Stimulated activated naive CD8-positive, alpha-beta T cell treated with anti-CD3 and anti-CD28 coated beads, Interleukin-15, Interleukin-2, amounts not matched to agents 100 U/mL and 50 U/mL, for 24 hours (primary cell): Measurements from ENCODE around the gene MAPKAPK2.

Experiments used
- ATAC-seq: fragments of 150-1000 bp; cut with Tn5 transposase; one replicate; pipeline ENCODE4 v1.10.0; 2021
- DNase-seq: peaks from one replicate; pipeline ENCODE4 v3.0.0; 2021

MAPKAPK2 gene

GRCh38 chr1:206683313-206683712 lies 1.4 kb upstream of the MAPKAPK2 start:
- no peak for DNase-seq
- ATAC-seq, result no peak

DNA sequence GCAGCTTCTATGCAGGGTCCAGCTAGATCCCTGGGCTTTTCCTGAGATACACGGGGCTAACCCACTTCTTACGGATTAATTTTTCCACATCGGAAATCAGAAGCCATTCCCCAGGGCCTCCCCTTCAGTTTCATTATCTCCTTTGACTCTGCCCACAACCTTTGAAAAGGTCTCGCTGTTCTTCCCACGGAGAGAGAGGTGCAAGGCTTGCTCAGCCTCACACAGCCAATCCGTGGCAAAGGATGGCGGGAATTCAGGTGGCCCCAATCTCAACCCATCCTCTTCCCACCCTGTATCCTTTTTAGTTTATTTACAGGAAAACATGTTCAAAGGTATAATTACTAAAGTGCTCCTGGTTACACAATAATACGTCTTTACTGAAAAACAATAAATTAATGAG lies 702 bp upstream of the MAPKAPK2 start:
- ATAC-seq (no peak), DNase-seq (no peak)

DNA sequence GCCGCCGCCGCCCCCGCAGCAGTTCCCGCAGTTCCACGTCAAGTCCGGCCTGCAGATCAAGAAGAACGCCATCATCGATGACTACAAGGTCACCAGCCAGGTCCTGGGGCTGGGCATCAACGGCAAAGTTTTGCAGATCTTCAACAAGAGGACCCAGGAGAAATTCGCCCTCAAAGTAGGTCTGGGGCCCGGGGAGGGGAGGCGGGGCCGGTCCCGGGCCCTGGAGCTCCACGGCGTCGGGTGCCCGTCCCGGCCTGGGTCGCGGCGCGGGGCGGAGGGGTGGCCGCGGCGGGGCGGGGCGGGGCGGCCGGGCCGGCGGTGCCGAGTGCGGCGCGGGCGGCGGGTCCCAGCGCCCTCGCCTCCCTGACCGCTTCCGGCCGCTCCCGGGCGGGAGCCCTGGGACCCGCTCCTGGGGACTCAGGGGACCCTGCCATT lies 646 bp downstream of the MAPKAPK2 start:
- DNase-seq (peak; percentile 66), ATAC-seq (peak; percentile 26)

DNA sequence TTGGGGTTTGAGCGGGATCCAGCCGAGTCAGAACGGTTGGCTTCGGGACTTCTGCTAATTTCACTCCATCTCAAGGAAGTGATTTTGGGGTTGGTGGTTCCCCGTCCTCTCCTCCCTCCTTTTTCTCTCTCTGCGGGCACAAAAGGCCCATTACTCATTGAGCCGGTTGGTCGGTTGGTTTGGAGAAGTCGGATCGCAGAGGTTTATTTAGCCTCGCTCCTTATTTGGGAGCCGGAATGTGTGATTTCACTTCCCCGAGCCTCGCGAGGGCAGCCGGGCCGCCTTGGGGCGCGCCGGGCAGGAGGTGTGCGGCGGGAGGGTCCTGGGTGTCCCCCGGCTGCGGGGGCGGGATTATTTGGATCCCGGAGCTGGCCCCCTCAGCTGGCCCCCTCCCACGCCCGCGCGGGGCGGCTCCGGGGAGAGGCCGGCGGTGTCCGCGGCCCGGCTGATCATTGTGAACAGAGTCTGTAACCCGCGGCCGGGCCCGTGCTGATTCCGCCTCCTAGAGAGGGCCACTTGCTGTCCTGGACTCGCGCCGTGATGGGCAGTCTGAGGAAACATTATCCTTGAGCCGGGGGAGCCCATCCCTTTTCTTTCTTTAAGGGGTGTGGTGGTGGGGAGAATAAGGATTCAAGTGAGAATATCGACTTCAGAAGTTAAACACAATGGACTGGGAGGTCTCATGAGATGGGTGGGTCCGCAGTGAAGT lies 1.2 kb downstream of the MAPKAPK2 start:
- DNase-seq, result peak; percentile 57
- ATAC-seq, result peak; percentile 50

DNA sequence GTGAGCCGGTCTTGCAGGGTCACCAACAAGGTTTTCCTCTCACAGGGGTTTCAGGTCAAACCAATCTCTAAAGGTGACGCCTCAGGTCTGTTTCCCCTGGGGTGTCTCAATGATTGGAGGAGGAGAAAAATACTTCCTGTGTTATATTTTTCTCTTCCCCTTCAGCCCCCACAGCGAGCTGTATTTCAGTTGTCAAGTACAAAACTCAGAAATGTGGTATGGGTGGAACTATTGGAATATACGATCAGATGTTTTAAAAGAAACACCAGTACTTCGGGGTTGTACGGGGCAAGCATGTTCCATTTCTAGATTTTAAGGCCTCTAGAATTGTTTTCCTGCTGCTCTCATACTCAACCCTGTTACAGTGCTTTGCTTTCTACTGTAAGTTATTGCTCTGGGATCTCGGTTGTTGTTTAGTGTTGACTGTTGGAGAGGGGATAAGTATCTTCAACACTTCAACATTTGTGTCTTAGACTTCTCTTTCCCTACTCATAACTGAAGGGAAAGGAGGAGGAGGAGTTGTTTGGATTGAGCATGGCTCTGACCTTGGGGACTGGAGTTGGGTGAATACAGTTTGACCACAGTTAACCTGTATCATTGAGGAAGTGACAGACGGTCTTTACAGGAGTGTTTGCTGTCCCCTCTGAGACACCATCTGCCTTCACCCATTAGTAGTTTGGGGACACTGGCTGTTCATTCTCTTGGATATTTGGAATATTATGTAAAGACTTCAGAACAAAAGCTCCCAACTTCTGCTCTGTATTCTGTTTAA lies 2.0 kb downstream of the MAPKAPK2 start:
- ATAC-seq (no peak), DNase-seq (peak; percentile 31)

DNA sequence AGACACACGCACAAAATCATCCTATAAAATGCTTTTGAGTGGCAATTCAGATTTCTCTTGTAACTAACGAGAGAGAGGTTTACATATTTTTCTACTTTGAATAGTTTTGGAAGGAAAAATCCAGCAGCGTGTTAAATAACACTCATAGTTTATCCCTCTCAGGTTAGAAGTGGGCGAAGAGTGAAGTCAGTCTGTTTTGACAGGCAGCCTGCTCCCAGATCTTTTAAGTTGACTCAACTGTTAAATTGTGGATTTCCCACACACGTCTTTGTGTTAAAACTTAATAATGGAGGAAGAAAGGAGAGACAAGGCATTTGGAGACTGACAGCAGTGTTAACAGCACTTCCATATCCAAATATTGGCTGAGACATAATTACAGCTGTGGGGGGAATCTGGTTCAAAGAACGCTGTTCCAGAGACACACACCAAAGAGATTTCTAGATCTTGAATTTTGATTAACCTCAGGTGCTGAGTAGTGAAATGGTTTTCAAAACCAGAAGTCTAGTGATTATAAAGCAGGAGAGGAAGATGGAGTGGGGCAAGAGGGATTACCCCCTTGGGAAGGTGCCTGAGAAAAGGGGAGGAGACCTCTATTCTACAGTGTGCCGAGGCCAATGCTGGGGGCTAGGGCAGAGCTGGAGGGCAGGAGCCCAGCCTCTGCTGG lies 2.7 kb downstream of the MAPKAPK2 start:
- DNase-seq (no peak), ATAC-seq (no peak)

- ATAC-seq (peak; percentile 47), DNase-seq (no peak)
Measured at GRCh38 chr1:206687915-206688442, 3.3 kb downstream of the MAPKAPK2 start.

- ATAC-seq, result no peak
- DNase-seq, result no peak
Measured at GRCh38 chr1:206690516-206690915, 5.8 kb downstream of the MAPKAPK2 start.

DNA sequence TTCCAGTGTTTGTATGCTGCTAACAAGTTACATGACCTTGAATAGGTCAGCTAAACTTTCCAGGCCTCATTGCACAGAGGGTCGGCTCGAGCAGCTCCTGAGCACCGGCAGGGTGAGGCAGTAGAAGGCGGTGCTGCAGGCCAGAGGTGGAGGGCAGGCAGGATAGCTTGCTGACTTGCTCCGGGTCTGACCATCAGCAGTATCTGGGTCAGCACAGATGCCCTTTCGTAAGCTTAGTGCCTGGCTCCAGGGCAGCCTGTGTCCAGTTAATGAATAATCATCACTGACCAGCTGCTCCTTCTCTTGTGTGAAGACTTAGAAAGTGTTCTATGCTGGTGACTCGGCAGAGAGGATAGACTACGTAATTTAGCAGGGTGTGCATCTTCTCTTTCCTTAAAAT lies 6.9 kb downstream of the MAPKAPK2 start:
- DNase-seq (no peak), ATAC-seq (no peak)

DNA sequence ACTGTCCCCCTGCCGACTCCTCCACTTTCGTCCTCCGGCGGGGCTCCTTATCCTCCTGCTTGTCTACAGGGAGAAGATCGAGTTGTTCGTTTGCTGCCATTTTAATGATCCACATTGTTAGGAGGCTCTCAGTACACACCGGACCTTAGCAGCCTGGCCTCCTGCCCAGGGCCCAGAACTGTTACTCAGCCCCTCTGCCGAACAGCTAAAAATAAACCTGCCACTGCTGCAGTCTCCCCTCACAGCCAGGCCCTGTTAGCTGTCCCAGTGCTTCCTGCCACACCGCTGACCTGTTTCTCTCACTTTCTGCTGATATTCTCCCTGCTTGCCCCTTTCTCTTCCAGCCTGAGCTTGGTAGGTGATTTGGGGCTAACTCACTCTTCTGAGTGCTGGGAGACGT lies 8.3 kb downstream of the MAPKAPK2 start:
- ATAC-seq (no peak), DNase-seq (no peak)

DNA sequence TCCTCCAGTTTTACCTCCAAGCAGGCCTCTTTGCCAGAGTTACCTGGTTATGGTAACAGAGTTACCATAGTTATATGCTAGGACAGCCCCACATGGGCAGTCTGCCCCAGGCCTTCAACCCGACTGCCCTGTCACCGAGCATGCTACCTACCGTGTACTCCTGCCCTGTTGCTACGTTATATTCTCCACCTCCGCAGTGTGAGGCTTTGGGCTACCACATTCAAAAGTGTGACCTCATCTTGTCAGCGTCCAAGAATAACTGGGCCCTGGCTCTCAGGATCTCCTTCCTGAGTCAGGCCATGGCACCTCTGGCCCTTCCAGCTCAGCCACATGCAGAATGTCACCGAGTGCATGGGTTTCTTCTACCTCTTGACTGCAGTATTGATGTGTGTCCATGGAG lies 8.9 kb downstream of the MAPKAPK2 start:
- DNase-seq (no peak), ATAC-seq (no peak)

DNA sequence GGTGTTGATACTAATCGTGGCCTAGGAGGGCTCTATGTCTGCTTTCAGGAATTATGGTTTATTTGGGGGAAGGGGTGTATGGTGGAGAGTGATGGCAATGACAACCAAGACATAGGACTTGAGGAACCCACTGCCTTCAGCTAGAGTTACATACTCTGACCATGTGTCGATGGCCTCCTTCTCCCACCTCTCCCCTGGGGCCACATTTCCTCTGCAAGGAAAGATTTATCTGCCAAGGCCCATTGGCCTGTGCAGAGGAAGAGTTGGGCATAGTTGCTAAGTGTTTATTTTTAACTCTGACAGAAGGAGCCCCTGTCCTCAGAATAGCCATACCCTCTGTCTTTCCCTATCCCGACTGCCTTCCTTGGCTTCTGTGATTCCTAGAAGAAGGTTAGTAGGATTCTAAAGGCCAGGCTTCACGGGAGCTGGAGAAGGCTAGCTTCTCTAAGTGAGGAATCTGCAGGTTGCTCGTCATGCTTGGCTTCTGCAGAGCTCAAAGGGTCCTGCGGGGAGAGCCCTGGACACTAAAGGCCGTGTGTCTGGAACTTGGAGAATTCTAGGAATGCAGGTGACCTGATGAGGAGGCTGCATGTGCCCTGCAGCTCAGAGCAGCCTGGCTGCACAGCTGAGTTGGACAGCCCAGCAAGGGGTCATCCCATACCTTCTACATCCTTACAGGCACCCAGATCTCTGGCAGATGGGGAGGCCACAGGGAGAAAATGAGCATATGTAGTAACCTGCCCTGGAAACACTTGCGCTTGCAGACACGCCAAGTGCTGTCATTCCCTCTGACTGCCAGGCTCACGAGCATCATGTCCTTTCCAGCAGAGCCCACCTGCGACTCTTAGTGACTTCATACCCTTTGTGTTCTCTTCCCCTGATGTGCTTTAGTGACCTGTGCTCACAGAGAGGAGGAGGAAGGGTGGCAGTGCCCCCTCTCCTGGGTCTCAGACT lies 9.7 kb downstream of the MAPKAPK2 start:
- DNase-seq, result no peak

DNA sequence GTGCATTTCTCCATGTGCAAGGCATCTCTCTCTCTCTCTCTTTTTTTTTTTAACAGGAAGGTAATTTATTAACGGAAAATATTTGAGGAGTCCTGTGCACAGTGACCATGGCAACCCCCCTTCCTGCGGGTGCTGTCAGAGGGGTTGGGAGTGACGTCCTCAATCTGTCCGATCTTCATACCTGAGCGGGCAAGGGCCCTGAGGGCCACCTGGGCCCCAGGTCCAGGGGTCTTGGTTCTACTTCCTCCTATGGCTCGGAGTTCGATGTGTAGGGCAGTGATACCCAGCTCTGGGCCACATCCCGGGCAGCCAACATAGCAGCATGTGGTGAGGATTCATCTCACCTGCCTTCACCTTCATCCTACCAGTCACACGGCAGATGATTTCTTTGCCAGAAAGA lies 11.0 kb downstream of the MAPKAPK2 start:
- ATAC-seq, result no peak

More for the DNA sequence above, 9.7 kb downstream of the MAPKAPK2 start:
- ATAC-seq, result no peak

DNA sequence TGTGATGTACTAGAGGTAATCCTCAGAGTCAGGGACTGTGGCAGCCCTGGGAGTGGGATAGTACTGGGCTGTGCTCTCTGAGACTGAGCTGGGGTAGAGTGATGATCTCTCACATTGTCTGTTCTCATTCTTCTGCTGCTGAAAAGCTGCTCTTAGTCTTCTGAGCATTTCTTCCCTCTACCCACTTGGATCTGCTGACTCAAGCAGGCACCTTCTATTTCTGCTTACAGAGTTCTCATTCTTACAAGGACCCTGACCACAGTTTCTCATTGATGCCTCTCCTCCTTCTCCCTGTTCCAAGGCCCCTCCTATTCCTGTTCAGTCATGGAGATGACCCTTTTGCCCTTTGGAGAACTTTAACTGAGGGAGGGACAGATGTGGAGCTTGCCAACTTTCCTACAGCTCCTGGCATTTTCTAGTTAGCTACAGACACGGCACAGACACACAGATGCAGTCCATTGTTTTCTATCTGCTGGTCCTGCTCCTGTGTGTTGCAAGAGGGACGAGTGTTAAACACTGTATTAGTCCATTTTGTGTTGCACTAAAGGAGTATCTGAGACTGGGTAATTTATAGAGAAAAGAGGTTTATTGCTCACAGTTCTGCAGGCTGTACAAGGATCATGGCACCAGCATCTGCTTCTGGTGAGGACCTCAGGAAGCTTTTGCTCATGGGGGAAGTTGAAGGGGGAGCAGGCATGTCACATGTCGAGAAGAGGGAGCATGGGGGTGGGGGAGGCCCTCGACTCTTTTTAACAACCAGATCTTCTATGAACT lies 12.3 kb downstream of the MAPKAPK2 start:
- no peak for DNase-seq
- ATAC-seq, result no peak

More for the DNA sequence above, 11.0 kb downstream of the MAPKAPK2 start:
- no peak for DNase-seq

DNA sequence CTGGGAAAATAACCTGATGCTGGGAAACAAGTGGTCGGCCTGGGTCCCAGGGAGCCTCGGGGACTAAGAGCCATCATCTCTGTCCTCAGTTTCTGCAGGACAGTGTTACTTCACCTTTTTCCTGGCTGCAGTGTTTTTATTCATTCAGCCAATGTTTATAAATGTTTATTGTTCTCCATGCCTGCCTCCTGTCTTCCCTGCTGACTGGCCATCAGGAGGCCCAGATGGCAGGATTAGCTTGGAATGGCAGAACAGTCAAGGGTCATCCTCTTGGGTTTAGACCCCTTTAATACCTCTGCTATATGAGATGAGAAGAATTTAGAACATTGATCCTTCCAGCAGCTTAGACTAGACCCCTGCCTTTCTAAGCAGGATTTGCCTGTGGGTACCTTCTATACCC lies 13.3 kb downstream of the MAPKAPK2 start:
- DNase-seq (no peak), ATAC-seq (no peak)

DNA sequence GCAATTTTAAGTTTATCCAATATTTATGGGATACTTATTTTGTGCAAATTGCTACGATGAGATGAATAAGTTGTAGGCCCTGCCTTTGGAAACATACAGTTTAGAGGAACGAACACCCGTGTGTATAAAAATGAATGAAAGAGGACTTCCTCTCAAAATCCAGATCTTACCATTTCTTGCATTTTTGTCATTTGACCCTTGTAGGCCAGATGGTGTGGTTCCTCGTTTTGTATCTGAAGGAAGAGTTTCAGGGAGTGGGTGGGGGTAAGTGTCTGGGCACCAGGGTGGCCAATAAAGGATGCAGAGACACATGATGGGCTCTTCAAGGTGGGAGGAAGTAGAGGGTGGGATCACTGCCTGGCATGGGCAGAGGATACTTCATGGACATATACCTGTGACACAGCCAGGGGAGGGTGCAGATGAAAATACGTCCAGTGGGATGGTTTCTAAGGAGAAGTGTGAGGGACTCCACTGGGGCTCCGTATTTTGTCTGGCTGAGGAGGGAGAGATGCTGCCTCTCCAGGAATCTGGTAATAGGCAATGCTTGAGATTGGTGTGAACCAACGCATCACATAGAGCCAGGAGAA lies 14.4 kb downstream of the MAPKAPK2 start:
- ATAC-seq, result no peak
- DNase-seq, result no peak

DNA sequence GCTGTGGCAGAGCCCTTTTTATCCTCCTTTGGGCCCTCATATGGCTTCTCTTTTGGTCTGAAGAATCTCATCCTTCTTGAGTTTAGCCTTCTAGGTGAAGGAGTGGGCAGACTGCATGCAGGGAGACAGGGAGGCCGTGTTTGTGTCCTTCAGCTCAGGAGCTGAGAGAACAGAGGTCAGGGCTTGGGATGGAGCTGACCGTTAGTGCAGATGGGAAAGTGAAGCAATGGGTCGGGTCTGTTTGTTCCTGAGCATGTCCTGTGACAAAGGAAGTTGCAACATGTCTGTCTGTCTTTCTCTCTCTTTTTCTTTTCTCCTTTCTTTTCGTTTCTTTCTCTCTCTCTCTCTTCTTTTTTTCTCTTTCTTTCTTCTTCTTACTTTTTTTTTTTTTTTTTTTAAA lies 14.9 kb downstream of the MAPKAPK2 start:
- ATAC-seq, result no peak
- DNase-seq, result no peak

DNA sequence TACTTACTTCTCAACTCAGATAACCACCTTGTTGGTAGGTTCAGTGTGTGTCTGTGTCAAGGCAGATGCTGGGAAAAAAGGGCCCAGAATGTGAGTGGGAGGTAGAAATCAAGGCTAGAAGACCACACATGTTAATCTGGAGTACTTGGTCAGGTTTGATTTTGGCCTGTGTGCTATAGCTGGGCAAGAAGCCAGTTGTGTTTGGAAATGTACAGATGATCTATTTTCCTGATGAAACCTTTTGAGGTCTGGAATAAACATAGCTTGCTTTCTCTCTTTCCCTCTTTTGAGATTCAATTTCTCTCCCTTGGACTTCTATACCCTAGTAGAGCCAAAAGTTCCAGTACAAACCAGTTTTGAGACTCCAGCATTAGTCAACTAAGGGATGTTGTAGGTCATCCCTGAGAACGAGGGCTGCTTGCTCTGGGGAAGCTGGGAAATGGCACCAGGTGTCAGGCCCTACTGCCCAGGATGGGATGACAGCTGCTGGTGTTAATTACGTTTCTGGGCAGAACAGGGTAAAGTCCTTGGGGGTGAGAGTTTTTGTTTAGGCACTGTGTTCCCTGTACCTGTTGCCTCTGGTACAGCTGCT lies 15.8 kb downstream of the MAPKAPK2 start:
- ATAC-seq (no peak), DNase-seq (no peak)

DNA sequence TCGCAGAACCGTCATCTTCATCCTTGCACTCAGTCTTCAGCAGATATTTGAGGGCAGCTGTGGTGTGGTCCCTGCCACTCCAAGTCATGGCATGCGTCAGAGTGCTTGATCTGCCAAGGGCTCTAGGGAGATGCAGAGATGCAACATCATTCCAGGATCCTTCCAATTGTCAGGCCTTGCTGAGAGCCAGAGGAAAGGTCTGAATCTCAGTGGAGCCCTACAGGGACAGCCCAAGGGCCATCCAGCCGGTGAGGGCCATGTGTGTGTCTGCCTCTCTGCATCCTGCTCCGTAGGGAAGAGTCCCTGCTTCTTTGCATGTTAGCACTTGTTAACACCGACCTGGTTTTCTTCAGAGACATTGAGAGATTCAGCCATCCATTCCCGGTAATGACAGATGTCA lies 17.6 kb downstream of the MAPKAPK2 start:
- no peak for DNase-seq
- ATAC-seq, result no peak

- DNase-seq, result no peak
Measured at GRCh38 chr1:206702803-206703202, 18.1 kb downstream of the MAPKAPK2 start.

More at GRCh38 chr1:206702803-206703202, 18.1 kb downstream of the MAPKAPK2 start:
- ATAC-seq, result no peak
